GM18907 (cell line): Measurements from ENCODE around the gene ZNF512B.
"Not testable (repeated sequence)": the region's sequence is repeated elsewhere in the genome, so short reads cannot be mapped to it uniquely, and the experiment has no call there.

ENCODE experiments used
- ATAC-seq: cut with Tn5 transposase; IDR thresholded peaks from one replicate; pipeline ENCODE4 v1.9.1; 2021; ENCODE audit warnings: mild to moderate bottlenecking, moderate library complexity; ENCODE audit not compliant: unreplicated experiment

The ZNF512B gene

GRCh38 chr20:63963784-63964301, 5.9 kb downstream of the ZNF512B start:
- no peak for ATAC-seq

GRCh38 chr20:63963348-63963741, 6.4 kb downstream of the ZNF512B start:
- ATAC-seq: no peak

GRCh38 chr20:63962426-63963347, 7.0 kb downstream of the ZNF512B start:
- ATAC-seq: no peak

GRCh38 chr20:63961664-63962425, 7.9 kb downstream of the ZNF512B start:
- no peak for ATAC-seq

- ATAC-seq: not testable (repeated sequence)
Measured at GRCh38 chr20:63960654-63961621, 8.8 kb downstream of the ZNF512B start.

- ATAC-seq: no peak
Measured at GRCh38 chr20:63959699-63960075, 10.0 kb downstream of the ZNF512B start.

- no peak for ATAC-seq
Measured at GRCh38 chr20:63958964-63959698, 10.6 kb downstream of the ZNF512B start.

GRCh38 chr20:63958471-63958870, 11.3 kb downstream of the ZNF512B start:
- ATAC-seq: no peak

- ATAC-seq: no peak
Measured at GRCh38 chr20:63957690-63958441, 11.9 kb downstream of the ZNF512B start.

GRCh38 chr20:63957004-63957689, 12.6 kb downstream of the ZNF512B start:
- ATAC-seq: peak; percentile 19

- ATAC-seq: peak; percentile 18
Measured at GRCh38 chr20:63956664-63957003, 13.1 kb downstream of the ZNF512B start.

- peak; percentile 69 for ATAC-seq
Measured at GRCh38 chr20:63955827-63956663, 13.7 kb downstream of the ZNF512B start, which contains the start of gene UCKL1. Gene UCKL1, minus strand, starts transcription at chr20:63956416. Its CDS starts 44 bp downstream, at chr20:63956372.

GRCh38 chr20:63955281-63955826, 14.4 kb downstream of the ZNF512B start:
- peak; percentile 14 for ATAC-seq

- no peak for ATAC-seq
Measured at GRCh38 chr20:63953764-63954429, 15.8 kb downstream of the ZNF512B start.

- no peak for ATAC-seq
Measured at GRCh38 chr20:63952769-63953168, 17.0 kb downstream of the ZNF512B start.

GRCh38 chr20:63952210-63952535, 17.6 kb downstream of the ZNF512B start:
- no peak for ATAC-seq
